RWPE1 (cell line): ENCODE measurements around the gene SRM.

Source experiments
- CTCF ChIA-PET: fragments of 350-600 bp; sonication (Branson Sonifier 250); formaldehyde crosslinking; extraction: SDS; loops from one replicate; lab custom pipeline; 2021; lab: Yijun Ruan, JAX
- POLR2A ChIA-PET: fragments of 400-600 bp; formaldehyde crosslinking; extraction: SDS; loops from one replicate; lab custom pipeline; 2020; ENCODE audit warnings: antibody characterized with exemption; ENCODE audit not compliant: low non-redundant PET; lab: Yijun Ruan, JAX
- DNase-seq: peaks from one replicate; pipeline ENCODE4 v3.0.0; 2012; ENCODE audit warnings: low spot score
- H3K27ac ChIP-seq: fragments of 450-650 bp; 2 replicates; pipeline ENCODE4 v1.5.1; 2017
- CTCF ChIP-seq: fragments of 450-650 bp; conservative IDR thresholded peaks from 2 replicates; pipeline ENCODE4 v1.5.1; 2017; ENCODE audit warnings: low read depth, mild to moderate bottlenecking

Gene SRM

GRCh38 chr1:11031624-11032262, 28.1 kb downstream of the SRM start:
- TF ChIP-seq CTCF, result no peak
- POLR2A ChIA-PET, result no interaction called here
- CTCF ChIA-PET, result interaction anchor here (0.5 to 0.6 kb wide), 2 partner anchors 21 to 448 kb away, joined by 3 read pairs; no protein-coding TSS in a partner anchor
- DNase-seq, result no peak
- H3K27ac ChIP-seq, result no peak overlapping the region

DNA sequence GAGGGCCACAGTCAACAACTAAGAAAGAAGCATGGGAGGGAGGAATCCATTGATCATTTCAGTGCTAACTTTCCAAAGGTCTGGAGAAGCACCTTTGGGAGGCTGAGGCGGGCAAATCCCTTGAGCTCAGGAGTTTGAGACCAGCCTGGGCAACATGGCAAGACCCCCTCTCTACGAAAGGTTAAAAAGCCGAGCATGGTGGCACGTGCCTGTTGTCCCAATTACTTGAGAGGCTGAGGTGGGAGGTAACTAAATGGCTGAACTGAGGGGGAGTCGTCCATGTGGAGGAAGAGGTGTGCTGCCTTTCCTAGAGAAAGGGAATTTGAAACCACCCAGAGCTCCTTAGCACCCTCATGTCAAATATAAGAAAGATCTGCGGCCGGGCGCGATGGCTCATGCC, 29.0 kb downstream of the SRM start:
- no peak for TF ChIP-seq CTCF
- no peak overlapping the region for H3K27ac ChIP-seq
- CTCF ChIA-PET, result no interaction called here
- DNase-seq, result no peak
- POLR2A ChIA-PET, result no interaction called here

DNA sequence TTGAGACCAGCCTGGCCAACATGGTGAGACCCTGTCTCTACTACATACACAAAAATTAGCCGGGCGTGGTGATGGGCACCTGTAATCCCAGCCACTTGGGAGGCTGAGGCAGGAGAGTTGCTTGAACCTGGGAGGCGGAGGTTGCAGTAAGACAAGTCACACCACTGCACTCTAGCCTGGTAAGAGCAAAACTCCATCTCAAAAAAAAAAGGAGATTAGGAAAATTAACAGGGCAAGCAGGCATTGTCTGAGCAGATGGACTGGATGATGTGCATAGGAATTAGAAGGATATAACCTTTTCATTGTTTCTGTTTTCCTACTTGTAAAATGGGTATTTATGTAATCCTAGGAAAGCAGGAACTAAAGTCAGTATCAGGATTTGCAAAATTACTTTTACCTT, 31.8 kb downstream of the SRM start:
- no peak for DNase-seq
- no peak overlapping the region for H3K27ac ChIP-seq
- POLR2A ChIA-PET, result no interaction called here
- no peak for TF ChIP-seq CTCF
- CTCF ChIA-PET, result interaction anchor here (1.6 kb wide), 1 partner anchor 9 kb away, joined by 6 read pairs; no protein-coding TSS in a partner anchor

DNA sequence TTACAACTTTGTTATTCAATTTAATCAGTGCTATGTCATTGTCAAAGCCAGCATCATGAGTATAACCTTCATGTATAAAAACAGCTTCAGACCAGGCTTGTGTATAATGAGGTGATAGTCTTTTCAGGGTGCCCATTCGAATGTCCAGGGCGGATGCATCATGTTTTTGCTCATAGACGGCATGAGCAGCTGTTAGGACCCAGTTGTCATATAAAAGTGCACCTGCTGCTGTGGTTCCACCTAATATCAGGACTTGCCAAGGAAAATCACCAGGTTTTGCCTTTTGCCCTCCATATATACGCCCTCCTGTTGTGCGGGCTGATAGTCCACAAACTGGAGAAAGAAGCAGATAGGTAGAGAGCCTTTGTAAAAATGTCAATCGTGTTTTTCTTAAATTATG, 32.5 kb downstream of the SRM start:
- CTCF ChIA-PET, result interaction anchor here (1.6 kb wide), 1 partner anchor 10 kb away, joined by 6 read pairs; no protein-coding TSS in a partner anchor
- no peak overlapping the region for H3K27ac ChIP-seq
- no peak for DNase-seq
- POLR2A ChIA-PET, result no interaction called here
- TF ChIP-seq CTCF, result no peak

GRCh38 chr1:11026903-11027302, 32.9 kb downstream of the SRM start:
- no peak for TF ChIP-seq CTCF

DNA sequence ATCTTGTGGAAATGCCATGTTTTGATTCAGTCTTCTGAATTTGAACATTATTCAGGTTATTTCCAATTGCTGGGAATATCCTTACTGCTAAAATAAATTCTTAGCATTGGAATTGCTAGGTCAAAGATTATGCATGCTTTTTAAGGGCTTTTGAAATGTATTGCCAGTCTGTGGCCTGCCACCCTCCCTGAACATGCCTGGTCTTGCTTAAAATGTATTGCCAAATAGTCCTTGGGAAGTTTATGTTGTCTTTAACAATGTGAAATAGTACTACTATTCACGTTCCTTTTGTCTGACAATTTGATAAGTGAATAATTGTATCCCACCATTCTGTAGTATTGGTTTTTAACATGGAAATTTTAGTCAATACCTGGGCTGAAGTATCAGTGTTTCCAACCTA, 33.8 kb downstream of the SRM start:
- no peak for TF ChIP-seq CTCF
- CTCF ChIA-PET, result no interaction called here
- POLR2A ChIA-PET, result no interaction called here
- DNase-seq, result peak; percentile 23
- H3K27ac ChIP-seq, result no peak overlapping the region

More at GRCh38 chr1:11026903-11027302, 32.9 kb downstream of the SRM start:
- CTCF ChIA-PET, result interaction anchor here (1.6 kb wide), 1 partner anchor 11 kb away, joined by 6 read pairs; no protein-coding TSS in a partner anchor
- POLR2A ChIA-PET, result no interaction called here
- no peak for DNase-seq
- H3K27ac ChIP-seq, result no peak overlapping the region
